GM19043 (cell line): ENCODE results near the gene ADAMTSL1.

ENCODE experiments used
- ATAC-seq: cut with Tn5 transposase; IDR thresholded peaks from one replicate; pipeline ENCODE4 v1.9.1; 2021; ENCODE audit warnings: low read depth; ENCODE audit not compliant: unreplicated experiment

ADAMTSL1 gene, protein sequence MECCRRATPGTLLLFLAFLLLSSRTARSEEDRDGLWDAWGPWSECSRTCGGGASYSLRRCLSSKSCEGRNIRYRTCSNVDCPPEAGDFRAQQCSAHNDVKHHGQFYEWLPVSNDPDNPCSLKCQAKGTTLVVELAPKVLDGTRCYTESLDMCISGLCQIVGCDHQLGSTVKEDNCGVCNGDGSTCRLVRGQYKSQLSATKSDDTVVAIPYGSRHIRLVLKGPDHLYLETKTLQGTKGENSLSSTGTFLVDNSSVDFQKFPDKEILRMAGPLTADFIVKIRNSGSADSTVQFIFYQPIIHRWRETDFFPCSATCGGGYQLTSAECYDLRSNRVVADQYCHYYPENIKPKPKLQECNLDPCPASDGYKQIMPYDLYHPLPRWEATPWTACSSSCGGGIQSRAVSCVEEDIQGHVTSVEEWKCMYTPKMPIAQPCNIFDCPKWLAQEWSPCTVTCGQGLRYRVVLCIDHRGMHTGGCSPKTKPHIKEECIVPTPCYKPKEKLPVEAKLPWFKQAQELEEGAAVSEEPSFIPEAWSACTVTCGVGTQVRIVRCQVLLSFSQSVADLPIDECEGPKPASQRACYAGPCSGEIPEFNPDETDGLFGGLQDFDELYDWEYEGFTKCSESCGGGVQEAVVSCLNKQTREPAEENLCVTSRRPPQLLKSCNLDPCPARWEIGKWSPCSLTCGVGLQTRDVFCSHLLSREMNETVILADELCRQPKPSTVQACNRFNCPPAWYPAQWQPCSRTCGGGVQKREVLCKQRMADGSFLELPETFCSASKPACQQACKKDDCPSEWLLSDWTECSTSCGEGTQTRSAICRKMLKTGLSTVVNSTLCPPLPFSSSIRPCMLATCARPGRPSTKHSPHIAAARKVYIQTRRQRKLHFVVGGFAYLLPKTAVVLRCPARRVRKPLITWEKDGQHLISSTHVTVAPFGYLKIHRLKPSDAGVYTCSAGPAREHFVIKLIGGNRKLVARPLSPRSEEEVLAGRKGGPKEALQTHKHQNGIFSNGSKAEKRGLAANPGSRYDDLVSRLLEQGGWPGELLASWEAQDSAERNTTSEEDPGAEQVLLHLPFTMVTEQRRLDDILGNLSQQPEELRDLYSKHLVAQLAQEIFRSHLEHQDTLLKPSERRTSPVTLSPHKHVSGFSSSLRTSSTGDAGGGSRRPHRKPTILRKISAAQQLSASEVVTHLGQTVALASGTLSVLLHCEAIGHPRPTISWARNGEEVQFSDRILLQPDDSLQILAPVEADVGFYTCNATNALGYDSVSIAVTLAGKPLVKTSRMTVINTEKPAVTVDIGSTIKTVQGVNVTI (N-terminal part only)

DNA sequence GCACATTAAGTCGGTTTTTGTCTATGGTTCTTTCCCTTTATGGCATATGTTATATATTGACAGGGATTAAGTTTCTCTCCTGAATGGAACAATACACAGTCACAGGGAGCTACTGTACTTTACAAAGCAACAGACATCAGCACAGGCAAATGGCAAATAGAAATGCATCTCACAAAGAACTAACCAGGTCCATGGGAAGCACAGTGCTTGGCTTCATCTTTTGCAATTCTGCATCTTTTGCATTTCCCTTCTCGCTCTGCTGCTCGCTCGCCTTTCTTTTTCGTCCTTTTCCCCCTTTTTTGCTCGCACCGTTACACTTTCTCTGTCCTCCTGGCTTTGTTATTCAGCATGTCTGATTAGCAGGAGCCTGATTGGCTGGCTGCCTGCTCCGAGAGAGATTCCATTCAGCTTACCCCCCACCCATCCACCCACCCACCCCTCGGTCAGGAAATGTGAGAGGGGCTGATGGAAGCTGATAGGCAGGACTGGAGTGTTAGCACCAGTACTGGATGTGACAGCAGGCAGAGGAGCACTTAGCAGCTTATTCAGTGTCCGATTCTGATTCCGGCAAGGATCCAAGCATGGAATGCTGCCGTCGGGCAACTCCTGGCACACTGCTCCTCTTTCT, at the start of gene ADAMTSL1:
Gene ADAMTSL1, plus strand, starts transcription at position 502 of the 628 bp plus-strand sequence. Its CDS starts 80 bp downstream, at position 582.
- no peak for ATAC-seq

DNA sequence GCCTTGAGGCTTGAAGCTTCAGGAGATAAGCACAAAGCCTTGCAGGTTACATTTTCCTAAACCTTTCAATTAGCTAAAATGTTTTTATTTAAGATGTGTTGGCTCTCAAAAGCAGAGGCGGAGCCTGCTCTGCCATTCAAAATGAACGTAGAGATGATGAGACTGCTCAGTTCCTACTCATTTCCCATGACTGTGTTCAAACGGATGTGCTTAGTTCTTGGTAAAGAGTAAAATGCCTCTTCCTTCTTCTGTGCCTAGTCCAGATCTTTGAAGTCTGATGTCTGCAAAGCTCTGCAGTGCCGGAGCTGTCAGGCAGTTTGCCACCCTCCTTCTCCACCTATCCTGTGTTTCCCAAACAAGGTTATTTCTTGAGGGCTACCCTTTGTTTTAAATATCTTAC, 46.3 kb upstream of the ADAMTSL1 start:
- ATAC-seq: no peak

DNA sequence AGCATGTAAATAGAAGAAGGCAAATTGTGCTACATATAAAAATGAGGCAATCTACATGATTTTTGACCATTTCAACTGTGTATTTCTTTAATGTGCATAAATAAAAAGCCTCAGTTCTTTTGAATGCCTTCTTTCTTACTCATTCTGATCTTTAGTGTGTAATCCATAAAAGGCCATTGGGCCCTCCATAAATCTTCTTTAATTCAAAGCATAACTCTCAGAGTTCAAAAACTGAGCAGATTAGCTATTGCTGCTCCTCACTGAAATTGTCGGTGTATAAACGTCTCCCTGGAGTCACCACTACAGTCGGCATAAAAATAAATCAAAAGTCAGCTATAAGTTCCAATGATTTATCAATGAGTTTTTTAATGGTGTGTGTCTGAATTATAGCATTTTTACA, 45.3 kb upstream of the ADAMTSL1 start:
- no peak for ATAC-seq

DNA sequence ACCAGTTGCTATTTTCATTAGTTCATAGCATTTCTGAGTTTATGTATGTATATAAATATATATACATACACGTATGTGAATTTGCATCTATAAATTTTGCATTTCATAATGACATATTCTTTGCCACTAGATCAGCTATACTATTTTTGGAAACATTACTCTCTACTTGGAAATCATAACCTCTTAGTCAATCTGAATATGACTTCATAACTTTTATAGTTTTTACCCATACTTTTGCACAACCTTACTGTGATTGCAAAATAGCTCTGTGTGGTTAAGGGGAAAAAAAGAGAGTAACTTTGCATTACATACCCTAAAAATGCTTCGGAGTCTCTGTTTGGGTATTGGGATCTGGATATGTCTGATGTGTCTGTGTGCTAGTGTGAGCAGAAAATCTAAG, 44.9 kb upstream of the ADAMTSL1 start:
- ATAC-seq: no peak

DNA sequence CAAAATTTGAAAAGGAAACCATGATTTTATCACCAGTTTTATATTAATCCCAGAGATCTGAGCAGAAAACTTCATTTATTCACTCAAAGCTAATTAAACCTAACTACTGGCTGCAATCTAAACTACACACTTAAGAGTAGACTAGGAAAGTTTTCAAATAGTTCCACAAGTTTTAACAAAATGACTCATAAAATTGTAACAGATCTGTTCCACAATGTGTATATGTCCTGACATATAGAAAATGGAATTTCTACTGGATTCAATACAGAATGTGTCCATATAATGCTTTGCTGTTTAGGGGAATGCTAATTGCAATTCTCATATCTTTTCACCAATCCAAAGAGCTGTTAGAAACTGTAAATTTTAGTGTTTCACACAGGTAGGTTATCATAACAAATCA, 40.3 kb upstream of the ADAMTSL1 start:
- ATAC-seq: no peak

DNA sequence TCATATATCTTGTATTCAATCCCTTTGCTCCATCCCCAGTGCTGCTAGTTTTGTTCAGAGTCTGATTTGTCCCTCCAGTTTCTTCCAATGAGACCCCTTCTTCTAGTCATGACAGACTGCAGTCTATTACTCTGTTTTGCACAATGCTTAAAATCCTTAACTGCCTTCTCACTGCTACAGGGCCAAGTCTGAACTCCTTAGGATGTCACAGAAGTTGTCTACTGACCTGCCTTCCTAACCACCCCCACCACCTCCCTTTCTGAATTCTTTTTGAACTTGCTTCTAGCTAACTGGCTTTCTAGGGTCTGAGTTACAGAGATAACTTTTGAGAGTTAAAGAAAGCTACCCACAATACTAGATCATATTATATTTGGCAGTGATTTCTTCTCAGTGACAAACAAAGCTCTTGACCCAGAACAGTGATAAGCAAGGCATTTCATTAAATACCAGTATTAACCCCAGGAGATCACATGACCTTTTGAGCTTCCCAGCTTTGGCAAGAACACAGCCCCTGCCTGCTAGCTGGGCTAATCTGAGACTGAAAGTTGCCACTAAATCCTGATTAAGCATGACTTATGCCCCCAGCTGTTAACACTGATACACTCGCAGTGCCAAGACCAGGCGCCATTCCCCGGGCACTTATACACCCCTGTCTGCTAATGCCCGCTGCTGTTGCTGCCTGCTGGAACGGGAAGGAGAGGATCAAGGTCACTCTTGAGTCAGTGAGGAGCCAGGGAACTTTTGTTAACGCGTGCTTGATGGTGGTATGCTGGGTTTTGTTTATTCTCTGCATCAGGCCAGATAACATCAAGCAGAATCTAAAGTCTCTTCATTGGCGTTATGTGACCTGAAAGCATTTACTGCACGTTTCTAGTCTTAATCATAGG, 36.4 kb upstream of the ADAMTSL1 start:
- ATAC-seq: no peak

DNA sequence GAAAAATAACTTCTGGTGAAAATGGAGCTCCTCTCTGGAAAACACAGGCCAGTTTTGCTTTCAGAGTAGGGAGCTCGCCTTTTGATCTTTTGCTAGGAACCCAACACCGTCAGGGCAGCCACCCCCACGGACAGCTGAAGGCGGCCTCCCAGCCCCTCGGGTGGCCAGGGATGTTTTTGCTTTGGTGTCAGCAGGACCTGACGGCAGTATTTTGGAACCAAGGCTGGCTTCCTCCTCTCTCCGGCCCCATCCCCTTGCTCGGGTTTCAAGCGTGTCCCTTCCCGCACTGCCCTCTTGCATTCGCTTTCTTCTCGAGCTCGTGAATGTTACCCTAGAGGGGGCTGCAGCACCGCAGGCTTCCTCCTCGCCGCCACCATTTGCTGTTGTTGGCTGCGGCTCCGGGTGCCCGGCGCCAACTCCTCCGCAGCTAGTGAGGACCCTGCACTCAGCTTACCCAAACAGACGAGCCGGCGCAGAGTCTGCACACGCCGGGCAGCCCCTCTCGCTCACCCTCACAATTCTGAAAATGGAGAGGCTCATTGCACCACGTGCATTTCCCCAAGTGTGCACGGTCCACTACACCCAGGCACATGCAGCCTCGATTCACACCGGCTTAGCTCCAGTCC, 35.5 kb upstream of the ADAMTSL1 start:
- no peak for ATAC-seq

DNA sequence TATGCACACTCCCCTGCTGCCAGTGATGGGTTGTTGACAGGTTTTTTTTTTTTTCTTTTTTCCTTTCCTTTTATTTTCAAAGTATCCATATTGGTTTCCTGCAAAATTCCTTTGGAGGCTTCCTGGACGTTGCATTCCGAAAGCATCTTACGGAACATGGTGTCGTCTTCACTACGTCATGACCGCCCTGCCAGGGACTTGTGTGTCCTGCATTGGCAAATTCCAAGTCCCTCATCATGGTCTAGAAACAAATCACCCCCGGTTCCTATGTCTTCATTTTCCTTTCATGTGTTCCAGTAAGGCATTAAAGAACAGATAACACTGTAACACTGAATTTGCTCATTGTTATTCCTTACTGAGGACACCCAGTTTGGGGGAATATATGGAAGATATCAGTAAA, 35.0 kb upstream of the ADAMTSL1 start:
- no peak for ATAC-seq

DNA sequence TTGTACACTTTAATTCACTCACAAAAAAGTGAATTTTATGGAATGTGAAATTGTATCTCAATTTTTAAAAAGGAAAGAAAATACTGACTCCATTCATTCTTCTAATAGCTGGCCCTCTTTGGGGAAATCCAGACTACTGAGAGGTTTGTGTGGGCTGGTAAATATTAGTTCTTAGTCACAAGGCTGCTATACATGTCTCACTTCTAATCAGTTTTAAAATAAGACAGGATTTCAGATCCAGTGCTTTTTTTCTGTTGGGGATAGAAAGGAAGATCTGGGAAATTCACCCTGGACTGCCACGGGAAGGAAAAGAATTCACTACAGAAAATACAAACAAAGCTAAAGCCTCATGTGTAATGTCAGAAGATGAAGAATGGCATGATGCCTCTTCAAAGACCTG, 32.7 kb upstream of the ADAMTSL1 start:
- no peak for ATAC-seq

DNA sequence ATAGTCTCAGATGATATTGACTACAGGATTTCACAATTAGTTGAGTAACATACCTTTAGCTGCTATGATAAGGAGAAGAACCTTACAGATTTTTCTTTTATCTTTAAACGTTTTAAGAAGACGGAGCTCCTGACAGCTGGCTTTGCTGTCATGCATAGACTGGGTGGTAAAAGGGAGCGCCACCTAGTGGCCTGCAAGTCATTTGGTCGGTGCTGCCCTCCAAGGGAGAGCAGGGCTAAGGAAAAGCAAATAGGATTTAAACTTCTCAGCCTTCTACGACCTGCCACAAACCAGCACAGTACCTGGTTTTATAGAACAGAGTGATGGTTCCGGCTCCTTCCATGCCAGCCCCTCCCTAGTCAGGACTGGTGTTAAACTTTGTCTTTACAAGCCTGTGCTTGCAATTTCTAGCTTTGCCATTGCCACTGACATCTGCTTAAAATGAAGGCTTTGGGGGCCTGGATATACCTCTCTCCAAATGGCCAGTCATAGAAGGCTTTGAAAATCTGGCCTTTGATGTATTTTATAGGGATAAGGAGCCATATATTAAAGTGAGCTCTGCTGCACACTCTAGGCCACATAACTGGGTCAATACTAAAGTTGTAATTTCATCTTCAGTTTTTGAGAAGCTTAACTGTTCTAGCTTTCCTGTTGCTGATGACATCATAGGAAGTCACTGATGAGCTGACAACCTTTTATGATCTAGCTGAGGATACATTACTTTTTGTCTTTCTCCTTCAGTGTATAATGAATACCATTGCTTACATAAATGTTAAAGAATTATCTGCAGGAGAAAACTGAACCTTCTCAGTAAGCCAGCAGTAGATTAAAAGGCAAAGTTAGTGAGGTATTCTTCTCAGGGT, 31.1 kb upstream of the ADAMTSL1 start:
- ATAC-seq: peak; percentile 95

DNA sequence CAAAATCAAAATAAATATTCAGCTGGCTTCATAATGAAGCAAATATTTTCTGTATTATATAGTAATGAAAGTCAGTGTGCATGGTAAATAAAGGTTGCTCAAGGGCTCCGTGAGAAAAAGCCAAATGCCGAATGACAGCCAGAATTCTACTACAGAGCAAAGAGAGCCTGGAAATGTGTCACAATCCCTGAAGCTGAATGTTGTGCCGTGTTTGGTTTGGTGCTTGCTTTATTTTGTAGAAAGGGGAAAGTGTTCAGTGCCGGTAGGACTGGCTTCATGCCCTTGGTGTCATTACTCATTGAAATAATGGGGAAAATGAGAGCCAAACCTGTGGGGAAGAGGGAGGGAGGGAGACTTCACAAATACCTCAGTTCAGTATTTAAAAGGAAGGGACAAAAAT, 26.8 kb upstream of the ADAMTSL1 start:
- no peak for ATAC-seq

DNA sequence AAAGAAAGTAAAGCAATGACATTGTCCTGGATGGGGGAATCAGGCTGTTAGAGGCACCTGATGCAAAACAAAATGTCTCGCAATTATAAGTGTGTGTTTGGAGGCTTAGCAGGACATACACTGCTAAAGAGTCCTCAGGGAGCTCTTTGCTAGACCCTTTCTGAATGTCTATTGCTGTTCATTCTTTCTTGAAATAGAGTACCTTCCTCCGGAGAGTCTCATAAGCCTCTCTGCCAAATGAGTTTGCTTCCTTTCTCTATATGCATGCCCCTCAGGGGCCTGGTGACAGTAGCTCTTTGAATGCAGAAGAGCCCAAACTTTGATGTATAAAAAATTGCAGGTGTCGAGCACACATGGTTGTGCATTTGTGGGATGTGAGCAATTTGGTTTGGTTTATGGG, 26.4 kb upstream of the ADAMTSL1 start:
- no peak for ATAC-seq

DNA sequence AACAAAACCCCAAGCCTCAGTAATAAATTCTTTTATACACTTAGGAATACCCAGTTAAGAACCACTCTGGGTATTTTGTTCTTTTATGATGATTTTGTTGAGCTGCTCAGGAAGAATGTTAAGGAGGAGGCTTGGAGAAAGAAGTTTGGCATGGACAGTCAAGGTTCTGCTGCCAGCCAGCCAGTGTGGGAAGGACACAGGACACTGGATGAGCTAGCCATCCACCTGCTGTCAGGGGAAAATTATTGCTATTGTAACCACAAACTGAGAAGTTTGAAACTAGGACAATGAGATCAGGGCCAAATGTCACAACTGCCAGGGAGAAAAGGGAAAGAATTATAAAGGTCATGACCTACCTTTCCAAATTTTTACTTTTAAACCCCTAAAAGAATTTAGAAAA, 25.9 kb upstream of the ADAMTSL1 start:
- ATAC-seq: no peak

DNA sequence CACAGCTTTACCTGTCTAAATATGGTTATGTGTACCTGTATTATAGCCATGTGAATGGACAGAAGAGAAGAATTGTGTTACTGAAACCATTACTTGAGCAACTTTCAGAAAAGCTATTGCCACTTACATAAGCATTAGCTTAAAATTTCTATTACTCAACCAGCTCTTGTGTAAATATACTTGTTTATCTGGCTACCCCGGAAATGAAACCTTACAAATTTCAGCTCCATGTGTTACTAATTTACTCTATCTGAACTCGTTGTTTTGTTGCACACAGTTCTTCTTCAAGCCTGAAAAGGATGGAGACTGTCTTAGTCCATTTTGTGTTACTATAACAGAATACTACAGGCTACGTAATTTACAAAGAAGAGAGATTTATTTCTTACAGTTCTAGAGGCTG, 22.5 kb upstream of the ADAMTSL1 start:
- ATAC-seq: no peak

DNA sequence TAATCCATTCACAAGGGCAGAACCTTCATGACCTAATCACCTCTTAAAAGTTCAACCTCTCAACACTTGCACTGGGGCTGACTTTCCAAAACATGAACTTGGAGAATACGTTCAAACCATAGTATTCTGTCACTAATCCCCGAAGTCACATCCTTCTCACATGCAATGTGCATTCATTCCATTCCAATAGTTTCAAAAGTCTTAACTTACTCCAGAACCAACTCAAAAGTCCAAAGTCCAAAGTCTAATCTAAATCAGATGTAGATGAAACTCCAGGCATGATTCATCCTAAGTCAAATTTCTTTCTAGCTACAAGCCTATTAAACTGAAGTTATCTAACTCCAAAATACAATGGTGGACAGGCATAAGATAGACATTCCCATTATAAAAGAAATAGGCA, 21.7 kb upstream of the ADAMTSL1 start:
- no peak for ATAC-seq

DNA sequence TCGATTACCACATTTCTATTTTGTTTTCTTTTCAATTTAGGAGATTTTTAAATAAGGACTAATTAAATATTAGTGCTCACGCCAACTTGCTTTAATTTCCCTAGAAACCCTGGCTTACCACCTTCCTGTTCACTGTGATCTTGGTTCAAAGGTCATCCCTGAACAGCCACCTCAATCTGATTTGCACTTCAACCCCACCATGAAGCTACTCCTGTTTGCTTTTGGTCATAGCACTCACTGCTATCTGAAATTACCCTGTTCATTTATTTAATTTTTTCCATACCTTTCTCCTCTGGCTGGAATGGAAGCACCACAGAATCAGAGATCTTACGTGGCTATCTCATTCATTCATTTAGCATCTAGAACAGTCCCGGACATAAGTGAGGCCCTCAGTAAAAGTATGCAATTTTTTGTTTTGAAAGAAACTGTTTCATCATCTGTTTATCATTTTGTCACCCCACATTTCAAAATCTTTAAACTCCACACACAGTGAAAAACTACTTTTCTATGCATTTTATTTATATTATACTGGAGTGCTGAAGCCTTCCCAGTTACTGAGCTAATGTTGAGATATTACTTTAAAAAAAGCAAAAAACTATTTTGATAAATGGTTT, 17.2 kb upstream of the ADAMTSL1 start:
- ATAC-seq: no peak

DNA sequence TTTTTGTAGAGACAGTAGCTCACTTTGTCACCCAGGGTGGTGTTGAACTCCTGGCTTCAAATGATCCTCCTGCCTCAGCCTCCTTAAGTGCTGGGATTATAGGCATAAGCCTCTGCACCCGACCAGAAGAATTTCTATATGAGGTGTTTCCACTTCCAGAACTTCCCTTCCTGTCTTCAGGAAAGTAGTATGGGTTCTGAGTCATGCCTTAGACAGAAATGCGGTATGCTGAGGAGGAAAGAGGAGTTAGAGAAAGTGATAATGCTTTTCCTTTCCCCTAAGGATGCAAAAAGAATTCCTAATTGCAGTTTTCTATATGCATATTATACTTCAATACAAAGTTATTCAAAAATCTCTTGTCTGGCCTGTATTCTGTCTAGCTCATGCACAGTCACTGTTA, 16.4 kb upstream of the ADAMTSL1 start:
- ATAC-seq: no peak
